HG03097 (cell line): ENCODE data around the gene PLXNA4.

Experiments
- ATAC-seq: cut with Tn5 transposase; IDR thresholded peaks from one replicate; pipeline ENCODE4 v1.9.1; 2021; ENCODE audit not compliant: unreplicated experiment, low FRiP score

Gene PLXNA4

DNA sequence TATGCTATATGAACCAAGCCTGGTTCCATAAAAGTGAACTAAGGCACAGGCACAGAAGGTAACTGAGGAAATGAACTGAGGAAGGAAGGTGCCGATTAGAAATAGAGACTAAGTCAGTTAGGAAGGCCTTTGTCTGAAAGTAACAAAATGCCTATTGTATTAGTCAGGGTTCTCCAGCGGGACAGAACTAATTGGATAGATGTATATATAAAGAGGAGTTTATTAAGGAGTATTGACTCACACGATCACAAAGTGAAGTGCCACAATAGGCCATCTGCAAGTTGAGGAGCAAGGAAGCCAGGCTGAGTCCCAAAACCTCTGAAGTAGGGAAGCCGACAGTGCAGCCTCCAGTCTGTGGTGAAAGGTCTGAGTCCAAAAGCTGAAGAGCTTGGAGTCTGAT is 13.9 kb upstream of the PLXNA4 start:
- ATAC-seq: no peak

DNA sequence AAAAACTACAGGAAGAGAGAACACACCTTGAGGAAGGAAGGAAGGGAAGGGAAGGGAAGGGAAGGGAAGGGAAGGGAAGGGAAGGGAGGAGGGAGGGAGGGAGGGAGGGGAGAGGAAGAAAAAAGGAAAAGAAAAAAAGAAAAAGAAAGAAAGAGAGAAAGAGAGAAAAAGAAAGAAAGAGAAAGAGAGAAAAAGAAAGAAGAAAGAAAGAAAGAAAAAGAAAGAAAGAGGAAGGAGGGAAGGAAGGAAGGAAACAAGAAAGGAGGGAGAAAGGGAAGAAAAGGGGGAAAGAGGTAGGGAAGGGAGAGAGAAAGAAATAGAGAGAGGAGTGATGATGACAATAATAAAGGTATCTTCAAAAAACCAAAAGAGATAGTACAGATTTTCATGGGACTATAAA is 12.3 kb upstream of the PLXNA4 start:
- ATAC-seq: no peak

DNA sequence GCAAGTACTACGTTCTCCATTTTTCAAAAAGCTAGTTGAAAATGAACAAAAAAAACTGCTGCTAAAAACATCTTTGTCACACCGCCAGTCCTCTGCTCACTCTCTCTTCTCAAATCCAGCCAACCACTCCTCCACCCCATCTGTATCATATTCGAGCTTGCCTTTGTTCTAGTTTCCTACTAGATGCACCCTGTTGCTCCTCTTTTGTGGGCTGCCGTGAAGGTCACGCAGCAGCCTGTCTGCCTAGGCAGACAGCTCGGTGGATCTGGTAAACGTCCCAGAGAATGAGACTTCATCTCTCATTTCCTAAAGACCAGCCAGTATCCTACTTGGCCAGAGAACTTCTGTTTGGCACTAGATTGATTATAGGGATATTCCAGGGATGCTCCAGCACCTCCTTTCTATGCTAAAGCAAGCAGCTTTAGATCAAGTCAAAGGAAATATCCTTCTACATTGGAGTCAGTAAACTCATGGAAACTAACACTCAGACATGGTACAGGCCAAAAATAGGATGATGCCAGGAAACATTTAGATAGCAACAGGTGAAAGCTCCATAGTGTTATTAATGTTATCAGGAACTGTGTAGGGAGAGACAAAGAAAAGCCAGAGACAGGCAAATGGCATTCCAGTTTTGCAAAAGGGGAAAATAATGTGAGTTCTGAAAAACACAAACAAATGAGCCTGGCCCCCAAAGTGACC is 8.7 kb upstream of the PLXNA4 start:
- no peak for ATAC-seq

GRCh38 chr7:132581431-132581830 is 5.2 kb upstream of the PLXNA4 start:
- ATAC-seq: no peak

DNA sequence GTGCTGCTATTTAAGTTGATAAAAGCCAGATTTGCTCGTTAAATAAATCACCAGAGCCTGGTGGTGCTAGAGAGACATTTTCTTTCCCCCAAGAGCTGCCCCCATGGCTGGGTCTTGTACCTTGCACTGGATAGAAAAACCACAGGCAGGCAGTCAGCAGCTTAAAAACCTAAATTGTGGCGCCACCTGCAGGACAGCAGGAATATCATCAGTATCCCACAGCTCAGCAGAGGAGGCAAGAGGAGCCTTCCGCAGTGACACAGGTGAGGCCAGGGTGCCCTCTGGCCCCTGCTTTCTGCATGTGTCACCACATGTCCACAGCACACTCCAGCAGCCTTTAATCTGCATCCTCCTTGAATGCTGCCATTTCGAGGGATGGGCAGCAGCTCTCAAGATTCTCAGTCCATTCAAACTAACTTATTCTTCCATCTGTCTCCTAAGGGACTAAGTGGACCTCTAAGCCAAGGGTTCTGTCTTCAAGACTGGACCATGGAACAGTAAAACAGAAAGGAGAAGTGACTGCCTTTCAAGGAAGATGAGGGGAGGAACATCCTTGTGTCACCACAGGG is 4.5 kb upstream of the PLXNA4 start:
- no peak for ATAC-seq

DNA sequence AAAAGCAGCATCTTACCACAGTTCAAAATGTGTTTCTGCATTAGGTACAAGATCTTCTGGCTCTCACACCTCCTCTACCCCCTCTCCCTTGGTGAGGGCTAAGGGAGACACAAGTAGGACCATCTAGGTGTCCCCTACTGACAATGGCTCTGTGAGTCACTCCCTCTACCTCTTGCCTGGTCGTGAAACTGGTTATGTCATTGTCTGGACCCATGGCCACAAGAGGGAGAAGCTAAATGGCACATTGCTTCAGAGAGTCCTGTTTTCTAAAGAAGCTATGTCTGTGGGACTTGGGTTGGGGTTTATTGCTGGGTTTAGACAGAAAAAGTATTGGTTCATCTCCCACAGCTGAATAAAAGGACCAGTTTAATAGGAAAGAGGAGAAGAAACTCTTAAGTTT is 4.0 kb upstream of the PLXNA4 start:
- no peak for ATAC-seq

DNA sequence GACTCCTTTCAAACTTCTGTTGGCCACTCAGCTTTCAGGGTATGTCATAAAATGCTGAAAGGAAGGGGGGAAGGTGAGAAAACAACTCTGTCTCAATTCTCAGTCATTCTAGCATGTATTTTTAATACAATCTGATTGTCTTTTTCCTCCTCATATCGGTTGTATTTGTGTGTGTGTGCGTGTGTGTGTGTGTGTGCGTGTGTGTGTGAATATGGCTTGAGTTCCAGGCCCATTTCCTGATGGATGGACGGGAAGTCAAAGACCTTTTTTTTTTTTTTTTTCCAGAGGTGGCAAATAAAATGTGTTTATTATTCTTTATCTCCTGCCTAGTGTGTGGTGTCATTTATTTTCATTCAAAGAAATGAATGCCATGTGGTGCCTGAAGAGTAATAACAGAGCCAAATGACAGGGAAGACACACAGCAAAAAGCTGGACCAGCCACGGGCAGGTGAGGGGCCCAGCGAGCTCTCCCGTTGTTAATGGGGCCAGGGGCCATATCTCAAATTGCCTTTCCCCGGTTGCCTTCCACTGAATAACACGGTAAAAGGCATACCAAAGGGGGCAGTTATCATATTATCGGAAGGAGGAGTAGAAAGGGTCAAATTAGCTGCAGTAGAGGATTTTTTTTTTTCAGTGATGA is 3.1 kb upstream of the PLXNA4 start:
- no peak for ATAC-seq

GRCh38 chr7:132578826-132579225 is 2.6 kb upstream of the PLXNA4 start:
- ATAC-seq: no peak

DNA sequence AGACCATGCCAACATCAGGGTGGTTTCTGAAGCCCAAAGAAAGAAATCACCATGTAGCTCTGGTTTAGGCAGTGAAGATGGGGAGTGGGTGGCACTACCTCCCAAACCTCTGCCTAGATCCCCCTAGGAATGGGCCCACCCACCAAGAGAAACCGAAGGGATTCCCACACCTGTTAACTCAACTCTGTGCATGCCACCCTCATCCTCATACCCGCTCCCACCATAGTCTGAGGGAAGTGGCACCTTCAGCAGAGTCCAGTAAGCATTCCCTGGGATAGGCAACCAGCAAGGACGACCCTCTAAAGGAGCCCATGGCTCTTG is 1.7 kb upstream of the PLXNA4 start:
- ATAC-seq: no peak

- no peak for ATAC-seq
These were observed 1.2 kb upstream of the PLXNA4 start for GRCh38 chr7:132577206-132578049.

DNA sequence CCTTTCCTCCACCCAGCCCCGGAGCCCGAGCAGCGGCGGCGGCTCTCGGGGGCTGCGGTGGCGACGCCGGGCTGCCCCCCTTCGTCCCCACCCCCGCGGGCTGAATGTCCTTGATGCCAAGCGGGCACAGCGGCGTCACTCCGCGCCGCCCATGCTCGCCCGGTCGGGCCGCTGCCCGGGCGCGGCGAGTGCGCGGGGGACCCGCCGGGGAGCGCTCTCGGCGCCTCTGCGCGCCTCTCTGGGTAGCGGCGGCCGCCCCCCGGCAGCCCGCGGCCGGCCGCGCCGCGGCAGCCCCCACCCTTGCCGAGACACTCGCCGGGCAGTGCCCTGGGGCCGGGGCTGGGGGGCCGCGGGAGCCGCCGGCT is 433 bp upstream of the PLXNA4 start:
- ATAC-seq: no peak

- no peak for ATAC-seq
These were observed 770 bp downstream of the PLXNA4 start for GRCh38 chr7:132575419-132575981.

DNA sequence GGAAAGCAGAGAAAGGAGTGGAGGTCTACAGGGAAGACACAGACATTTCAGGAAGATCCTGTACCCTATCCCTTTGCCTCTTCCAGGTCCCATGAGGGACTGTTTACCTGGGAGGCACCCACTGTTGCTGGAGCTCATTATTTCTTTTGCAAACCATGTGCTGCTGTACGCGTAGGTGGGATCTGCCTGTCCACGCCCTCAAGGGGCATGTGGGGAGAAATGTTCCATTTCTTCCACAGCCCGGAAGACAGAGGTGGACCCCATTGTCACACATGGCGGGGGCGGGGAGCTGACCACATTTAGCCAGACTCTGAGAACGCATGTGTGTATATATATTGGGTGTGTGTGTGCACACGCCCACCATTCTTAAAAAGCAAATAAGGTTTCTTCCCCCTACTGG is 2.0 kb downstream of the PLXNA4 start:
- no peak for ATAC-seq

DNA sequence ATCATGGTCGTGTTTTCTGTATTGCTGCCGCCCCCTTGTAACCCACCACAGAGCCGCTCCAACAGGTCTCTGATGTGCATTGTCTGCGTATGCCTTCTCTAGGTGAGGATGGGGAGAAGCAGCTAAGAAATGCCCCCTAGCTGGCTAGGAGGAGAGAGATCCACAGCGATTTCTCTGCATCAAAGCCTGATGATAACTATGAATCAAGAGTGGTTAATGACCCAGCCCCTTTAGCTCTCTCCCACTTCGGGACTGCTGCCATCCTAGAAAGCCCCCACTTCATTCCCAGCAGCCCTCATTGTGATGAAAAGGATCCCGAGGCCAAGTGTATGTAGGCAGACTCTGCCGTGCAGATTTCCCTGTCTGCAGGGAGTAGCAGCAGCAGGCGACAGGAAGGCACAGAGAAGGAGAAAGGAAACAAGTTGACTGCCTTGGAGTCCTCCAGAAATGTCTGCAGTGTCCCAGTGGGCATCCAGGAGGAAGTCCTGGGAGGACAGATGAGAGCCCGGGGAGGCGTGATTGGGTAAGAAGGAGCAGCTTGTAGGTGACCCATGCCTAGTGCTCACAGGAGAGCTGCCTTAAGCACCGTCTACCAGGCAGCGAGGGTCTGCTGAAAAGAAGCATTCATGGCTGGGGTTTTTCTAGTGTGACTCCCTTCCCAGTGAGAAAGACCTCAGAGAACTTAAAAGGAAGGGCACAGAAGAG is 2.9 kb downstream of the PLXNA4 start:
- ATAC-seq: no peak

DNA sequence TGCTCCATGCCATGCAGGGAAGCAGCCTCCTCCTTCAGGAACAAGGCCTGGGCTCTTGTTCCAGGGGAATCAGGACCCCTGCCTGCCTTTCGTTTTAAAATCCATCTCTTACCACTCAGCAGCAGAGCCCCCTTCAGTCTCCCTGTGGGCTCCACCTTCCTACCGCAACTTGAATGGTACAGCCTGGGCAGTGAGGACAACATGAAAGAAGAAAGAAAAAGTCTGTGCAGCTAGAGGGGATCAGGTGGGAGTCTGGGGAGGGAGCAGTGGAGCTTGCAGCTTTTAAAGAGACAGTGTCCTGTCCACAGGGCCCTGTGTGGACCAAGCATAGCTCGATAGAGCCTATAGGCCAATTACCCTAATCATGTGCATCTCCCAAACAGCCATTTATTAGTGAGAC is 3.7 kb downstream of the PLXNA4 start:
- ATAC-seq: no peak

DNA sequence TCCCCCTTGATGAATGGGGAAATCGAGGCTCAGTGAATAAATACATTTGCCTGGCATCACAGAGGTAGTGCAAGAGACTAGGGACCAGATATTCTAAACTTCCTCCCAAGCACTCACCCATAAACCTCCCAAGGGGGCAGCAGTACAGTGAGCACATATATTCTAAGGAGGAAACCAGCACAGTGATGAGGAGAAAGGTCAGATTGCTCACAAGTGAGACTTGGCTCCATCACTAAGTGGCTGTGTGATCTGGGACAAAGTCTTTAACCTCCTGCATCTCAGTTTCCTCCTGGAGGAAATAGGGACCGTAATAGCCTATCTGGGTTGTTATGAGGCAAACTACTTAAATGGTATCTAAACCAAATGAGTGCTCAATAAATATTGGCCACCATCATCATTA is 4.3 kb downstream of the PLXNA4 start:
- no peak for ATAC-seq

DNA sequence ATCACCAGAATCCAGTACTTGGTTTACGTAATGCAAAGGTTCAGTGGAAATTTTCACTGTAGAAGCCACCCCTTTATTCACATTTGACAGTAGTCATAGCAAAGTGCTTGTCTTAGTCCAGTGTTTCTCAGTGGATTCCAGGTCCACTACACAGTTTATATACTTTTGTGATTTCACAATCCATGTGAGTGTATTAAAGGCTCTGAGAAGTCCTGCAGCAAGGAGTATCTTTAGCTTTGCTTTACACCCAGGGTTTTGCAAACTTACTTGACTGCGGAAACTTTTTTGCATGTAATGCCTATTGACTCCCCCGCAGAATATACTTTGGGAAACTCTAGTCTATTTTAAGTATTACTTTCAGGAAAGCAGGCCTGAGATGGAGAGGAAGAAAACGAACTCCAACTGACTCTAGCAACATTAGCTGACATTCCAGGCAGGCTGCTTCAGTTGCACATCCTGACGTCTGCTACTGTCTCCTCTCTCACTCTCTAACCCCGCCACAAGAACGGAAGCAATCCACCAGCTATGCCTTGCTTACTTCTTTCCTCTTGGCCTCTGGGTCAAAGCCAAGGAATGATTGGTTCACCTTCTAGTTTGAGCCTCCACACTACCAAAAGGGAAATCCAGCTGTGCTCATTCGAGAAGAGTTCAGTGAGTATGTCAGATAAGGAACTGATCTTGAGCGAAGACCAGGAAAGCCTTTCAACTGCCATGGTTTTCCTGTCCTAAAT is 6.2 kb downstream of the PLXNA4 start:
- ATAC-seq: no peak

DNA sequence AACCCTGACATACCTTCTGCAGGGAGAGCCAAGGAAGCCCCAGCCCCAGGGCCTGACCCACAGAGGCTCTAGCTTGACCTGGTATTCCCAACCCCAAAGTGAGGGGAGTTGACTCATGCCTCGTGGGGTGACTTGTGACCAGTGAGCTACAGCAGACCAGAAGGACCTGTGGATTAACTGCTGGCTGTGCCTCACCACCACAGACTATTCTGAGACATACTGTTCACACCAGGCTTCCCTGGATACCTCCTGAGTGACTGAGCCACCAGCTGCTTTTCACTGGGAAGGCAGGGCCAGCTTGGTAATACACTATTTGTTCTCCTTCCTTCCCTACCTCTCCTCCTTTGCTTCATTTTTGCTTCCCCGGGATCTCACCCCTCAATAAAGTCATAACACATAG is 7.3 kb downstream of the PLXNA4 start:
- no peak for ATAC-seq

DNA sequence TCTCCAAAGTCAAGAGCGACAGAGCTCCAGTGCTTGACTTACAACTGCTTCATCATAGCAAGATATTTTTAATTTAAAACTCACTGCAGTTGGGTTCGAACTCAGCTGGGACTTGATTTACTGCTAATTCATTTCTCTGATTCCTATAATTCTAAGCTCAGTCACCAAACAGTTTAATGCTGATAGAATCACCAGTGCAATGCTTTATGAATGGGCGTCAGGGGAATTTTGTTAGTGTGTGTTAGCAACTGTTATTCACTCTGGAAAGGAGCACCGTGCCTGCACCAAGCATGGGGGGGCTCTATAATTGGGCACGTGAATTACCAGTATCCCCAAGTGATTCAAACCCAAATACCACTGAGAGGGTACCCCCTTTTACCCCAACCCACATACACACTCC is 10.4 kb downstream of the PLXNA4 start:
- no peak for ATAC-seq

- ATAC-seq: no peak
These were observed 10.8 kb downstream of the PLXNA4 start for GRCh38 chr7:132565441-132565840.
